Measurements from ENCODE around the gene SSH3.
"Not testable (repeated sequence)": the region's sequence is repeated elsewhere in the genome, so short reads cannot be mapped to it uniquely, and the experiment has no call there.

Gene SSH3

DNA sequence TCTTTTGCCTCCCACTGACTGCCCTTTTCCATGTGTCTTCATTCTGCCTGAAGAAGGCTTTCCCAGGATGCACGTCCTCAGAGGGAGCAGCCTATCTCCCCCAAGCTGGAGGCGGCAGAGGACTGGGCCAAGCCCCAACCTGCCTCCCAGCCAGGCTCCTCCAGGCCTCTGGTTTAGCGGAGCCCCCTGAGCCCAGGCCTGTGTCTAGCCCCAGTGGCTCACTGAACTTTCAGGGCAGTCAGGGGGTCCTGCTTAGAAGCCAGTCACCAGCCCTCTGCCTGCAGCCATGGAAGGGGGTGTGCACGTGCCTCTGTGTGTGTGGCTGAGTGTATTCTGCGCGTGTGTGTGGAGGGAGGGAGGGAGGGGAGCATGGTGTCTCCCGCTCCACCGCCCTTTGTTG lies 47.5 kb upstream of the SSH3 start:
- no peak for TF ChIP-seq EZH2phosphoT487 (IDR thresholded peaks at IDR 0.05; ENCODE audit: low read depth)
- TF ChIP-seq, protein P1, sequence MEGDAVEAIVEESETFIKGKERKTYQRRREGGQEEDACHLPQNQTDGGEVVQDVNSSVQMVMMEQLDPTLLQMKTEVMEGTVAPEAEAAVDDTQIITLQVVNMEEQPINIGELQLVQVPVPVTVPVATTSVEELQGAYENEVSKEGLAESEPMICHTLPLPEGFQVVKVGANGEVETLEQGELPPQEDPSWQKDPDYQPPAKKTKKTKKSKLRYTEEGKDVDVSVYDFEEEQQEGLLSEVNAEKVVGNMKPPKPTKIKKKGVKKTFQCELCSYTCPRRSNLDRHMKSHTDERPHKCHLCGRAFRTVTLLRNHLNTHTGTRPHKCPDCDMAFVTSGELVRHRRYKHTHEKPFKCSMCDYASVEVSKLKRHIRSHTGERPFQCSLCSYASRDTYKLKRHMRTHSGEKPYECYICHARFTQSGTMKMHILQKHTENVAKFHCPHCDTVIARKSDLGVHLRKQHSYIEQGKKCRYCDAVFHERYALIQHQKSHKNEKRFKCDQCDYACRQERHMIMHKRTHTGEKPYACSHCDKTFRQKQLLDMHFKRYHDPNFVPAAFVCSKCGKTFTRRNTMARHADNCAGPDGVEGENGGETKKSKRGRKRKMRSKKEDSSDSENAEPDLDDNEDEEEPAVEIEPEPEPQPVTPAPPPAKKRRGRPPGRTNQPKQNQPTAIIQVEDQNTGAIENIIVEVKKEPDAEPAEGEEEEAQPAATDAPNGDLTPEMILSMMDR (IDR thresholded peaks at IDR 0.05; ENCODE audit: low read depth, low read length) = no peak
- Histone ChIP-seq H3K79me2 (ENCODE audit: low read length) (peaks cover 12% of the 10 kb centered on the region; the same call in 1 of the 2 replicates), H3K4me3 (ENCODE audit: low read length) (no peak overlapping the region), H3K9ac (ENCODE audit: low read length) (no peak overlapping the region), H3K27me3 (ENCODE audit: low read depth, low read length) (no peaks in the 10 kb centered on the region), H3K36me3 (replicated peaks; ENCODE audit: low read depth, low read length) (peaks cover 66% of the 10 kb centered on the region), H3K9me3 (ENCODE audit: insufficient read depth, low read length) (no peaks in the 10 kb centered on the region), H4K20me1 (ENCODE audit: insufficient read depth, low read length) (peaks cover 47% of the 10 kb centered on the region), H2AFZ (ENCODE audit: low read depth, low read length) (no peak overlapping the region), H3K4me2 (ENCODE audit: low read length) (no peak overlapping the region), H3K27ac (ENCODE audit: low read length) (no peak overlapping the region), H3K4me1 (ENCODE audit: low read length) (no peaks in the 10 kb centered on the region)

DNA sequence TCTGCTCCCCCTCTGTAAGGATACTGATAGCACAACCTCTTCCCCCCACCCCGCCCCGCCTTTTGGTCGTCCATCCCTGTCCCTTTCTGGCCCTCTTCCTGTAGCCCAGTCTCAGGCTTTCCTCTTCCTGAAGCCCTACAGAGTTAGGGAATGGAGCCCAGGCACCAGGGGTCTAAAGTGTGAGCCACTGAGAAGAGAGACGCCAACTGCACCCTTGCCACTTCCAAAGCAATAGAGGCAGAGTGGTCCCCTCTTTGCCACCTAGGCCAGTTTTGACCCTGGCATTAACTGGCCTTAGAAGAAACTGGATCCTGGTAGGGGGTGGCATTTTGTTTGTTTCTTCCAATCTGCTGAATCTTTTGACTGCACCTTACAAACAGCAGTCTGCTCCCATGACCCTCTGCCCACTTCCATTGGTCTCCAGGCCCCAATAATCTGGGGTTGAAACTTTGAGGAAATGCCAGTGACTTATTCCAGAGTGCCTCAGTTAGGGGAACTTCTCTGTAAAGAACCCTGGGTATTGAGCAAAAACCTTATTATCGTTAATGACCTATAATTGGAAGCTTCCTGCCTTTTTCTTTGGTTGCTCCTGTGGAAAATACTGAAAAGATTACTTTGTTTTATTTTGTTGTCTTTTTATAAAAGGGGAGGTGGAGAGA lies 46.7 kb upstream of the SSH3 start:
- no peak overlapping the region for H3K4me3 ChIP-seq (ENCODE audit: low read length)
- H3K79me2 ChIP-seq (ENCODE audit: low read length) = peaks cover 5% of the 10 kb centered on the region; the same call in 1 of the 2 replicates
- no peaks in the 10 kb centered on the region for H3K27me3 ChIP-seq (ENCODE audit: low read depth, low read length)
- no peak overlapping the region for H3K27ac ChIP-seq (ENCODE audit: low read length)
- no peak for TF ChIP-seq EZH2phosphoT487 (IDR thresholded peaks at IDR 0.05; ENCODE audit: low read depth)
- TF ChIP-seq, protein P1 (IDR thresholded peaks at IDR 0.05; ENCODE audit: low read depth, low read length) = no peak
- H3K4me1 ChIP-seq (ENCODE audit: low read length) = no peaks in the 10 kb centered on the region
- peaks cover 39% of the 10 kb centered on the region for H4K20me1 ChIP-seq (ENCODE audit: insufficient read depth, low read length)
- H2AFZ ChIP-seq (ENCODE audit: low read depth, low read length) = no peak overlapping the region
- no peak overlapping the region for H3K9ac ChIP-seq (ENCODE audit: low read length)
- no peaks in the 10 kb centered on the region for H3K9me3 ChIP-seq (ENCODE audit: insufficient read depth, low read length)
- no peak overlapping the region for H3K4me2 ChIP-seq (ENCODE audit: low read length)
- peaks cover 59% of the 10 kb centered on the region for H3K36me3 ChIP-seq (replicated peaks; ENCODE audit: low read depth, low read length)

DNA sequence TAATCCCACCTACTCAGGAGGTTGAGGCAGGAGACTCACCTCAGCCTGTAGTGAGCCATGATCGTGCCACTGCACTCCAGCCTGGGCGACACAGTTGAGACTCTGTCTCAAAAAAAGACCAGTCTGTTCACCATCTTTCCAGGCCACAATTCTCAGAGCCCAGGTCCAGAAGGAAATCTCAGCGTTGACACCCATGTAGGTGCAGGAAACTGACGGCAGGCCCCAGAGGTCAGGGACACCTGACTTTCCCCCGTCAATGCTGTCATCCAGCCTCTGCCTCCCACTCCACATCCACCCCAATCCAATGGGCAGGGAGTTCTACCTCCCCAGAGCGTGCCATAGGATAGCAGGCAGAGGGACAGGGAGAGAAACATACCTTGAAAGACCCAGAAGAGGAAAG lies 42.9 kb upstream of the SSH3 start:
- no peak overlapping the region for H3K27ac ChIP-seq (ENCODE audit: low read length)
- H3K27me3 ChIP-seq (ENCODE audit: low read depth, low read length) = no peaks in the 10 kb centered on the region
- H3K9me3 ChIP-seq (ENCODE audit: insufficient read depth, low read length) = no peaks in the 10 kb centered on the region
- H3K4me3 ChIP-seq (ENCODE audit: low read length) = no peak overlapping the region
- peaks cover 21% of the 10 kb centered on the region for H3K36me3 ChIP-seq (replicated peaks; ENCODE audit: low read depth, low read length)
- peaks cover 11% of the 10 kb centered on the region; the same call in 1 of the 2 replicates for H4K20me1 ChIP-seq (ENCODE audit: insufficient read depth, low read length)
- H3K9ac ChIP-seq (ENCODE audit: low read length) = no peak overlapping the region
- H2AFZ ChIP-seq (ENCODE audit: low read depth, low read length) = no peak overlapping the region
- peaks cover 13% of the 10 kb centered on the region for H3K4me1 ChIP-seq (ENCODE audit: low read length)
- H3K4me2 ChIP-seq (ENCODE audit: low read length) = no peak overlapping the region
- no peaks in the 10 kb centered on the region; the same call in 1 of the 2 replicates for H3K79me2 ChIP-seq (ENCODE audit: low read length)
- TF ChIP-seq EZH2phosphoT487 (IDR thresholded peaks at IDR 0.05; ENCODE audit: low read depth) = no peak
- TF ChIP-seq, protein P1 (IDR thresholded peaks at IDR 0.05; ENCODE audit: low read depth, low read length) = no peak

DNA sequence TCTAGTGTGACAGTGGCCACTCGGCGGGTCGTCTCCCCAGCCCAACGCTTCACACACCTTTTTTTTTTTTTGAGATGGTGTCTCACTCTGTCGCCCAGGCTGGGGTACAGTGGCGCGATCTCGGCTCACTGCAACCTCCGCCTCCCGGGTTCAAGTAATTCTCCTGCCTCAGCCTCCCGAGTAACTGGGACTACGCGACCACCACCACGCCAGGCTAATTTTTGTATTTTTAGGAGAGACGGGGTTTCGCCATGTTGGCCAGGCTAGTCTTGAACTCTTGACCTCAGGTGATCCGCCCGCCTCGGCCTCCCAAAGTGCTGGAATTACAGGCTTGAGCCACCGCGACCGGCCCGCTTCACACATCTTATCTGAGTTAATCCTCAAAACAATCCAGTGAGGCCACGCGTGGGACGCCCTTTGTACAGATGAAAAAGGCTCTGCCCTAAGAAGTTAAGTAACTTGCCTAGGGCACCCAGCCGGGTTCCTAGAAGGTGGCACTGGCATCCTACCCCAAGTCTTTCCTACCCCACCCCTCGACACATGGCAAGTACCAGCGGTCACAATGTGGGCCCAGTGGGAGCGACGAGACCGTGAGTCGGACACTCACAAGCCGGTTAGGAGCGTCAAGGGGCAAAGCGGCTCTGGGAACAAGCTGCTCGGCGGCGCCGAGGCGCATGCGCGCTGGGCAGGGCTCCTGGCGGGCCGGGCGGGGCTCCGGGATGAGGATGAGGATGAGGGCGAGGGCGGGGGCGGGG lies 42.3 kb upstream of the SSH3 start:
- not testable (repeated sequence) for H3K4me3 ChIP-seq (ENCODE audit: low read length); H2AFZ ChIP-seq (ENCODE audit: low read depth, low read length); H3K4me2 ChIP-seq (ENCODE audit: low read length)

More for the DNA sequence above, 42.3 kb upstream of the SSH3 start:
- H3K27me3 ChIP-seq (ENCODE audit: low read depth, low read length); H3K27ac ChIP-seq (ENCODE audit: low read length); H4K20me1 ChIP-seq (ENCODE audit: insufficient read depth, low read length); H3K9me3 ChIP-seq (ENCODE audit: insufficient read depth, low read length); H3K9ac ChIP-seq (ENCODE audit: low read length); H3K79me2 ChIP-seq (ENCODE audit: low read length): not testable (repeated sequence)
- peaks cover 18% of the 10 kb centered on the region for H3K4me1 ChIP-seq (ENCODE audit: low read length)
- H3K36me3 ChIP-seq (replicated peaks; ENCODE audit: low read depth, low read length) = peaks cover 15% of the 10 kb centered on the region
